Measurements from ENCODE around the gene NUP210.

- TF ChIP-seq POLR2A (IDR thresholded peaks at IDR 0.05): no peak
- TF ChIP-seq, protein P1, sequence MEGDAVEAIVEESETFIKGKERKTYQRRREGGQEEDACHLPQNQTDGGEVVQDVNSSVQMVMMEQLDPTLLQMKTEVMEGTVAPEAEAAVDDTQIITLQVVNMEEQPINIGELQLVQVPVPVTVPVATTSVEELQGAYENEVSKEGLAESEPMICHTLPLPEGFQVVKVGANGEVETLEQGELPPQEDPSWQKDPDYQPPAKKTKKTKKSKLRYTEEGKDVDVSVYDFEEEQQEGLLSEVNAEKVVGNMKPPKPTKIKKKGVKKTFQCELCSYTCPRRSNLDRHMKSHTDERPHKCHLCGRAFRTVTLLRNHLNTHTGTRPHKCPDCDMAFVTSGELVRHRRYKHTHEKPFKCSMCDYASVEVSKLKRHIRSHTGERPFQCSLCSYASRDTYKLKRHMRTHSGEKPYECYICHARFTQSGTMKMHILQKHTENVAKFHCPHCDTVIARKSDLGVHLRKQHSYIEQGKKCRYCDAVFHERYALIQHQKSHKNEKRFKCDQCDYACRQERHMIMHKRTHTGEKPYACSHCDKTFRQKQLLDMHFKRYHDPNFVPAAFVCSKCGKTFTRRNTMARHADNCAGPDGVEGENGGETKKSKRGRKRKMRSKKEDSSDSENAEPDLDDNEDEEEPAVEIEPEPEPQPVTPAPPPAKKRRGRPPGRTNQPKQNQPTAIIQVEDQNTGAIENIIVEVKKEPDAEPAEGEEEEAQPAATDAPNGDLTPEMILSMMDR (IDR thresholded peaks at IDR 0.05): no peak
Observed at GRCh38 chr3:13335503-13335902, 84.6 kb downstream of the NUP210 start.

Measured in thyroid gland (tissue), 4 donors.